DMS79 (cell line): ENCODE measurements around the gene TMEM175.
"Not testable (repeated sequence)": the region's sequence is repeated elsewhere in the genome, so short reads cannot be mapped to it uniquely, and the experiment has no call there.

Experiments used
- DNase-seq: peaks from one replicate; lab custom pipeline; 2025; lab: John Stamatoyannopoulos, UW

Gene TMEM175

DNA sequence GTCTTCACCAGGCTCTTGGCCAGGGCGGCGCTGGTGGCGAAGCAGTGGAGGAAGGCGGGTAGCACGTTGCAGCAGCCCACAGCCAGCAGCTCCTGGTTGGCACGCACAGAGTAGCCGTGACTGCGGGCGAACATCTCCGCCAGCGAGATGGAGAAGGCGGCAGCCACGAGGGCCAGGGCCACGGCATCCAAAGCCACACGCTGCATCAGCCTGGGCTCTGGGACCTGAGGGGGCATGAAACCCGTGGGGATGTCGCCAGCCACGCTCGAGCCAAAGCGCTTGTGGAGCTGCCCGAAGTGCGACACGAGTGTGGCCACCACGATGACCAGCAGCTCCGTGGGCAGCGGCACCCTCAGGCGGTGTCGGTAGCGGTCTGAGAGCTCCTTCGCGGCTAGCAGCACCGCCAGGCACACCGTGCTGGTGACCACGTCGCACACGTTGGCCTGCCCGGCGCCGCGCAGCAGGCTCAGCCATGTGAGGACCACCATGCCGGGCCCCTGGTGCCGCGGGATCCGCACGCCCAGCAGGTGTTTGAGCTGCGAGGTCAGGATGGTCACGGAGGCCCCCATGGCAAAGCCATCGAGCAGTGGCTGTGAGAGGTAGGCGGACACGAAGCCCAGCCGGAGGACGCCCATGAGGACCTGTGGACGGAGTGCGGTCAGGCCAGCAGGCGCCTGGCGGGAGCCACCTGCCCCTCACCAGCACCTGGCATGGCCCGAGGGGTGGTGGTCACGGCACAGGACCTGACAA lies 57.6 kb downstream of the TMEM175 start:
- DNase-seq, result no peak

DNA sequence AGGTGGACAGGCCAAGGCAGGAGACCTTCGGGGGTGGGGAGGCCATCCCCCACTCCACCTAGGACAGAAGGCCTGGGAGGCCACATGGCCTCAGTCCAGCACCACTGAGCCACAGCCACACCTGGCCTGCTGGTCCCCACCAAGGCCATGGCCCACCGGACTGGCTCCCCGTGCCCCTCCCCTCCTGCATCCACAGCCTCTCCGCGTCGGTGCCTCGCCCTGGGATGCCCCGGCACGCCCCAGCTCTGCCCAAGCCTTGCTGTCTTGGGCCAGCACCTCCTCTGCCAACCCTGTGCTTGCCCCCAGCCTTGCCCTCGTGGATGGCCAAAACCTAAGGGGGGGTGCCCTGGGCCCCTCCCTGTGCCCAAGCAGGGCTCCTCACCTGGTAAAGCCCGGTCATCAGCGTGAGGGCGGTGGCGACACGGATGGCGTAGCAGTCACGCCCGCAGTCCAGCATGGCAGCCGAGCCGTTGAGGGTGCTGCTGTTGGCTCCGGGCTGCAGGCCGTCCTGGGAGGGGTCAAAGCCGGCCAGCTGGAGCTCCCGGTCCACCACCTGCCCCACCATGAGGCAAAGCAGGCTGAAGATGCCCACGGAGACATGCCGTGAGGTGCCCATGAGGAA lies 58.6 kb downstream of the TMEM175 start:
- DNase-seq, result no peak

DNA sequence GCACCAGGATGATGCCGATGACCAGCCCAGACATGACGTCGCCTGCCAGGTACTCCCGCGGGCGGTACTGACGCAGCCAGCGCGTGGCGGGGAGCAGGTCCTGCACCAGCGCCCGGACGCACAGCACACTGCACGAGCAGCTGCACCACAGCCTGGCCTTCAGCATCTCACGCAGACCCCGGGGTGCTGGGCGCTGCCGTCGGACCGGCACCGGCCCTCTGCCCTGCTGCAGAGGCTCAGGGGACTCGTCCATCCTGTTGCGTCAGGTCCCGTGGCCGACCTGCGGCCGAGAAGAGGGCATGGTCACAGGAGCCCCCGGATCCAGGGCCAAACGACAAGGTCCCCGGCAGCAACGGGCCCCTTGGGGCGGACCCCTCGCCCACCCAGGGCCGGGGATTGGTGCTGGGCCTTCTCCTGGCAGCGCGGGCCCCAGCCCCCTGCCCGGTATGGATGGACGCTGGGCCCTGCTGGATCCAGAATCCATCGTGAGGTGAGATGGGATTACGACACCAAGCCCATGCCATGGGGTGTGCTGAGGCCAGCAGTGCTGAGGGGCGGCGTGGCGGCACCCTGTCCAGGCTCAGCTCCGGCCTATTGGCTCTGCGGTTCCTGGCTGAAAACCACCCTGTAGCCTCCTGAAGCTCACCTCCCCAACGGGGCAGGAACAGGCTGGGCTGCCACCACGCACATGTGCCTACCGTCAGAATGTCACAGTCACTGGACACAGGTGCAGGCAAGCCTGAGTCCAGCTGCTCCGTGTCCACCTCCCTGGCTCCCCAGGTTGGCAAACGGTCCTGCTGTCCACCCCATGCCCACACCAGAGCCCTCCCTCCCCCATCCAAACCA lies 59.4 kb downstream of the TMEM175 start:
- DNase-seq, result no peak

DNA sequence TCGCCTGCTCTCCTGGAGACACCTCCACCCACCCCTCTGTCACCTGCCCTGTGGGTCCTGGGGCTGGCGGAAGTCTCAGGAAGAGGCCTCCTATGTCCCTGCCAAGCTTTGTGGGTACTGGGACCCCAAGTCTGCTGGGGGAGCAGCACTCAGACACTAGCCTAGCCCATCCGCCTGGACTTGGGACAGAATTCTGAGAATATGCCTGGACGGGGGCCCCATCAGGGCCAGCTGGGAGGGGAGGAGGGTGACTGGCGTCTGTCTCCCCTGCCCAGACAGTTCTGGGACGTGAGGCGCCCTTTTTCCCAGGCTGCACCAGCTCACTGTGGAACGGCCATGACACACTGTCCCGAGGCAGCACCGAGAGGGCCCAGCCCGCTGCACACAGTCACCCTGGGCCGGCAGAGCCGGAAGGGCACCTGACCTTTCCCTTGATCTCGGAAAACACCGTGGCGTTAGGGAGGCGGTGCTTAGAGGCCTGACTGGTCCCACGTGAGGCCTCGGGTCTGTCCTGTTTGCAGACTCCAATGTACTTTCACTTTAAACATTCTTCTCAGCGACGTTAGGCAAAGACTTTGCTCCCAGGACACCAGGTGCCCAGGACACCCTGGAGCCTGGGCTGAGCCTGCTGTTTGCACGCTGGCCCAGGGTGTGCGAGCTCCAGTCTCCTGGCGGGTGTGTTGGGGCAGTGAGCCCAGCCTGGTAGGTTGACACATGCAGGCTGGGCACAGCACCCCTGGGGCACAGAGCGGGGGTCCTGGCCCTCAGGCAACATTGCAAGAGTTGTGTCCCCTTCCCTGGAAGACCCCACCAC lies 60.2 kb downstream of the TMEM175 start:
- no peak for DNase-seq

DNA sequence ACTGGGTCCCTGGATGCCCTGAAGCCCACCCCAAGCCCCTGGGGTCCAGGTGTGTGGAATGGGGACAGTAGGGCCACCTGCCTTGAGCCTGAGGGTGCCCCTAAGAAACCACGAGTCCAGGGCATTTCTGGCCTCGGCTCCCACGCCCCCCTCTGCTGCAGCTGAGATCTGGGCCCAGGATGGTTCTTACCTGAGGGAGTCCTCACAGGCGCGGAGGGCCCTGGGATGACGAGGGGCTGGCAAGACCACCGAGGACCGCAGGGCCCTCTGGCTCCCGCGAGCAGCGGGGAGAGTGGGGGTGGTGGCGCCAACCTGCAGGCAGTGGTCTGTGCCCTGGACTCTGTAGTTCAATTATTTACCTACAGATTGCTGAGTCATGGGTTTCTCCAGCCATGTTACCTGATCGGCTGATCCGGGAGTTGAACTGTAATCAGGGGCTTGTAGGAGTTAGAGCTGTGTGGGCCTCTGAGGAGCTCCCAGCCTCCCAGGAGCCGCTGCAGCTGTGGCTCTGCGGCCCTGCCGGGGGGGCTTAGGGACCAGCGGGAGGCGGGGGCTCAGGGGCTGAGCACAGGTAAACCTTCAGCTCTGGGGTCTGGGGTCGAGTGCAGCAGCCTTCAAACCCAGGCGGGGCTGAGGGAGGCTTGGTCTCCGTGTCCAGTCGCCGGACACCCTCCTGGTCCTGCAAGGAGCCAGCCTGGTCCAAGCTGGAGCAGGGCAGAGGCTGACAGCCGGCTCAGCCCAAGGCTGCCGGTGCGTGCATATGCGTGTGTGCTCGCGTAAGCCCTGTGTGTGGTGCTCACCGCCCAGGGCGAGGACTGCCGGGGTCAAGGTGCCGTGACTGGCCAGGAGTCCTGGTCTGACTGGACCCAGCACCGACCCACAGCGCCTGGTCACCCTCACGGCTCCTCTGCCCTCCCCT lies 61.1 kb downstream of the TMEM175 start, which contains the start of gene SLC26A1:
SLC26A1 (minus strand) TSS at position 294 of the 919 bp plus-strand sequence. CDS start 1,701 bp downstream, outside the sequence.
- no peak for DNase-seq

DNA sequence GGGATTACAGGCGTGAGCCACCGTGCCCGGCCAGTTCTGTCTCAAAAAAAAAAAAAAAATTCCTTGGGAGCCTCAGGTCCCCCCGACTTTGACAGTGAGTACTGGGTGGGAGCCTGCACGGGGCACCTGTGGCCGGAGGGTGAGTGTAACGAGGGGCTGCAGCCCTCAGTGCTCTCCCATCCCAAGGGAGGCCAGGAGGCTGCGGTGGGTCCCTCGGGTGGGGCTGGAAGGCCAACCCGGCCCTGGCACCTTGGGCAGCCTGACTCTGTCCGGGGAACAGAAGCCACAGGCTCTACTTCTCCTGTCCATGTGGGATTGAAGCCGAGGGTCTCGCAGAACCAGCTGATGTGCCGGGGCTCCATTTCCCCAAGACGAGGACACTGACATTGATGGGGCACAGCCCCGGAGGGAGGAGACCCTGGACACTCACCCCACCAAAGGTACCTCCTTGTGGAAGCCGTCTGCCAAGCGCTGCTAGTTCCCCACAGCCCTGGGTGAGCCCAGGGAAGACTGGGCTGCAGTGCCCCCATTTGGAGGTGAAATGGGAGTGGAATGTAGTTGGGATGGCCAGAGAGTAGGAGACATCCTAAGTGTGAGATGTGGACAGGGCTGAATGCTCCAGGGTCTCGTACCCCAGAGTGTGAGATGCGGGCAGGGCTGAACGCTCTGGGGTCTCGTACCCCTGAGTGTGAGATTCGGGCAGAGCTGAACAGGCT lies 63.2 kb downstream of the TMEM175 start:
- no peak for DNase-seq

DNA sequence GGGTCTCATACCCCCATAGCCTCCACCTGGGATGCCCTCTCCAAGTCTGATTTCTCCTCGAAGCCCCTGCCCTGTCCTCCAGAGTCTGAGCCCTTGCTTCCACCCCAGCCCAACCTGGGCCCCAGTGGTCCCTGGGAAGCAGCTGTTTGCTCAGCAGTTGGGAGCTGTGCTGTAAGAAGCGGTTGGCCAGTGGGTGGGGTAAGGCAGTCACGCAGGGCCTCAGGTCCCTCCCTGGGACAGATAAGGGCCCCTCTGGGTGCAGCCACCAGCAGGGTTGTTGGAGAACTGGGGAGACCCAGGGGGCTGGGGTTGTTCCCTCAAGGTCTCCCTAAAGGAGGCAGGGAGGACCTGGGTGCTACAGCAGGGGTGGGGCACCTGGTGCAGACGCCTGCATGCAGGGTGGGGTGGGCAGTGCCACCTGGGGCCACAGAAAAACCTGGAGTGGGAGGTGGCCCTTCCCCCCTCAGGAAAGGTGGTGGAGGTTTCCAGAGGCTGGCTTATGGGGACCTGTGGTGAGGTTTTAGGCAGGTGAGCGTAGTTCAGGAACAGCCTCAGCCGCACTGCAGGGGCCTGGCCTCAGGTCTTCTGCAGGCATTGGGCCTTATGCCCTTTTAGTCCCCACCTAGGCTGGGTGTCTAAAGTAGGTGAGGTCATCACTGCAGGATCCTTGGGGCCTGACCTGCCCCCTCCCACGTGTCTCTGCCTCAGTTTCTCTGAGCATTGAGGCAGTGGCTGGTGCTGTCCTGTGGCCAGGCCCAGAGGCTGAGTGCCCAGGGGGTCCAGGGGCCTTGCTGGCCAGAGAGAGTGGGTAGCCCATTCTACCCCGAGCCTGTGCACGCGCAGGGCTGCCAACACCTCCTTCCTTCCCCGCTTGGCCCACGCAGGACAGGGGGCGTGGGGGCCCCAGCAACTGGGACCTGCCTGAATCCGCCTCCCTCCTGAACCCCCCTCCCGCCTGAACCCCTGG lies 64.1 kb downstream of the TMEM175 start:
- DNase-seq, result no peak

DNA sequence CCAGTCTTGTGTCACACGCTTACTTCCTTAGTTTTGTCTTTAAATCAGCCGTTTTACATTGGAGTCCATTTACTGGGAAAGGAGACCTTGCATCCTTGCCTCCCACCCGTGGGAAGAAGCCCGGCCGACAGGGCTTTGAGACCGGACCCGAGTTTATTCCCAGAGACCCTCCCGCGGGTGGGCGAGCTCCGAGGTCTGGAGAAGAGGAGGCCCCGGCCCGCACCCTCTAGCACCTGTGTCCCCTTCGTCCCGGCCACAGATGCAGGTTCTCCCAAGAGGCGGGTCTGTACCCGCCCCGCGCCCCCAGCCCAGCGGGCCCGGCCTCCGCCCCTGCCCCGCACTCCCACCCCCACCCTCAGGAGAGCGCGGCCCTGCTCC lies 64.7 kb downstream of the TMEM175 start:
- DNase-seq, result no peak

DNA sequence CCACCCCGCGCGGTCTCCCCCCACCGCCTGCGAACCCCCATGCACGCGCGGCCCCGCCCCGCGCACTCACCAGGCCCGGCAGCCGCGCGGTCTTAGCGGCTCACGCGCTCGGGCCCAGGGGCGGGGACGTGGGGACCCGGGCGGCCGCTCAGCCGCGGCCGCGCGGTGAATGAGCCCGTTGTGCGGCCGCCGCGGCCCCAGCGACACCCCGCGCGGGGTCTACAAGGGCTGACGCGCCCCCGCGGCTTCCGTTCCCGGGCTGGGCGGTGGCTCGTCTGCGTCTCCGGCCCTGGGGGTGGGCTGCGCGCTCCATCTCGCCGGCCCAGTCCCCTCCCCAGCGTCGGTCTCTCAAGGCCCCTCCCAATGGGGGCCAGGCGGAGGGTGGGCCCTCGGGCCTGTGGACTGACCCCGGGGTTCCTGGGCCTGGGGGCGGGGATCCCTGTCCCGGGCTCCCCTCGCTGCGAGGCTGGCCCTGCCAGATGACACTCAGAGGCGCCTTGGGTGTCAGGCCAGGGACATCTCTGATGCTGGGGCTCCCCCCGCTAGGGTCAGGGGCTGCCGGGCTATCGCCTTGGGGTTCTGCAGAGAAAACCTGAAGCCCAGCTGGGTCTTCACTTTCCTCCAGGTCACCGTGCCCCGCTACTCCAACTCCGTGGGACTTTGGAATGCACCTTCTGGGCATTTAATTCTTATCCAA lies 65.3 kb downstream of the TMEM175 start:
- no peak for DNase-seq

DNA sequence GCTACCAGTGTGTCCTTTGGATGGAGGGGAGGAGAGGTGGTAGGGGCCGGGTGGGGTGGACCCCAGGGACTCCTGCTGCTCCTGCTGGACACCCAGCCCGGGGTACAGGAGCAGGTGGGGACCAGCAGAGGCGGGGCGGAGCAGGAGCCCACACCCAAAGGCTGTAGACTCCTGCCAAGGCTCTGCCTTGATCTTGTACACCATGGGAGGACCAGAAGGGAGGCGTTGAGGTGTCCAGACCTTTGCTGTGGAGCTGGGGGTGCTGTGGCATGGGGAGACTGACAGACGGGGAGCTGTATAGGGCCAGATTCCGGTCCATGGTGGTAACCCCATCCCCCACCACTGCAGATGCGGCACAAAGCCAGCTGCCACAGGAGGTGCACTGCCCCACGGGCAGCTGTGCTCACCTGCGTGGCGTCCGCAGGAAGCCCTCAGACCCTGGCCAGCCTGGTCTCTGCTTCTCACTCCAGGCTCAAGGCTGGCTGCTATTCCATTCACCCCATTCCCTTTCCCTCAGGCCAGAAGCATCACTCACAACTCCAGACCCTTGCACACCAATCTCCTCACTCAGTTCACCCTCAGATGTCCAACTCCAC lies 65.9 kb downstream of the TMEM175 start:
- DNase-seq, result no peak

DNA sequence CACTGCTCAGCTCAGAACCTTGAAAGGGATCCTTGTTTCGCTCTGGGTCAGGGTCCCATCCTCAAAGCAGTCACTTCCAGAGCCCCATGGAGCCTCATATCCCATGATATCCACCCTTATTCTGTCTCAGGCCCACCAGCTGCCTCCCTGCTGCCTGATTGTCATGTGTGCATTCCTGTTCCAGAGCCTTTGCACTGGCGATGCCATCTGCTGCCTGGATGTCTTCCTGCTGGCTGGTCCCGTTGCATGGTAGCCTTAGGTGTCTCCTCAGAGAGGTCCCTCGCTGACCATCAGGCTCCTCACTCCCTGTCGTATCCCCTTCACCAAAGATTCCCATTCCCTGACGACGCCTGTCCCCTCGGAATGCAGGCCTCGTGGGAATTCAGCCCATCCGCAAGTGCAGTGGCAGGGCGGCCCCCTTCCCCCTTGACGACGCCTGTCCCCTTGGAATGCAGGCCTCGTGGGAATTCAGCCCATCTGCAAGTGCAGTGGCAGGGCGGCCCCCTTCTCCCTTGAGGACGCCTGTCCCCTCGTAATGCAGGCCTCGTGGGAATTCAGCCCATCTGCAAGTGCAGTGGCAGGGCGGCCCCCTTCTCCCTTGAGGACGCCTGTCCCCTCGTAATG lies 67.1 kb downstream of the TMEM175 start:
- not testable (repeated sequence) for DNase-seq

DNA sequence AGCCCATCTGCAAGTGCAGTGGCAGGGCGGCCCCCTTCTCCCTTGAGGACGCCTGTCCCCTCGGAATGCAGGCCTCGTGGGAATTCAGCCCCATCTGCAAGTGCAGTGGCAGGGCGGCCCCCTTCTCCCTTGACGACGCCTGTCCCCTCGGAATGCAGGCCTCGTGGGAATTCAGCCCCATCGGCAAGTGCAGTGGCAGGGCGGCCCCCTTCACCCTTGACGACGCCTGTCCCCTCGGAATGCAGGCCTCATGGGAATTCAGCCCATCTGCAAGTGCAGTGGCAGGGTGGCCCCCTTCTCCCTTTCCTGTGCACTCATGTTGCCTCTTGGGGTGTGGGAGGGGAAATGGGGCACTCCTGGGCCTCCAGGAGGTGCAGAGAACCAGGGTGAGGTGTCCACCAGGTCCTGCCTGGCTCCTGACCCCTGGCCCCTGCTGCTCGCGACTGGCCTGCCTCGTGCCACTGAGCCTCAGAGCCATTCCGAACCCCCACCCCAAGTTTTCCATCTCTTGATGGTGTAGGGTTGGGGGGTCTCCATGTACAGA lies 67.7 kb downstream of the TMEM175 start:
- DNase-seq, result no peak

DNA sequence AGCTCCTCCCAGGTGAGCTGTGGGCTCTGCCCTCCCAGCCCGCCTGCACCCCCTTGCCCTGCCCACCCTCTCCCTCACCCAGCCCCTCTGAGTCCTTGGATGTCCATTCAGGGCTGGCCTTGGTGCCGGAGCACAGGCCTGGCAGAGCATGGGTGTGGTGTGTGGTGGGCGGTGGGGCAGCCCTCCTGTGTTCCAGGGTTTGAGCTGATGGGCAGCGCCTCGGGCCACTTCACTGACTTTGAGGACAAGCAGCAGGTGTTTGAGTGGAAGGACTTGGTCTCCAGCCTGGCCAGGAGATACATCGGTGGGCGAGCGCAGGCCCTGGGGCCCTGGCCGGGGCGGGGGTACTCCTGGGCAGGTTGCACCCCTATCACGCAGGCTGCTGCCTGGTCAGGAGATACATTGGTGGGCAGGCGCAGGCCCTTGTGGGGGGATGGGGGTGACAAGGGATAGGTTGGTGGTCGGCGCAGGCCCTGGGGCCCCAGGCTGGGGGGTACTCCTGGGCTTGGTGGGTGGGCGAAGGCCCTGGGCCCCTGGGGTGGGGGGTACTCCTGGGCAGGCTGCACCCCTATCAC lies 68.5 kb downstream of the TMEM175 start:
- no peak for DNase-seq

DNA sequence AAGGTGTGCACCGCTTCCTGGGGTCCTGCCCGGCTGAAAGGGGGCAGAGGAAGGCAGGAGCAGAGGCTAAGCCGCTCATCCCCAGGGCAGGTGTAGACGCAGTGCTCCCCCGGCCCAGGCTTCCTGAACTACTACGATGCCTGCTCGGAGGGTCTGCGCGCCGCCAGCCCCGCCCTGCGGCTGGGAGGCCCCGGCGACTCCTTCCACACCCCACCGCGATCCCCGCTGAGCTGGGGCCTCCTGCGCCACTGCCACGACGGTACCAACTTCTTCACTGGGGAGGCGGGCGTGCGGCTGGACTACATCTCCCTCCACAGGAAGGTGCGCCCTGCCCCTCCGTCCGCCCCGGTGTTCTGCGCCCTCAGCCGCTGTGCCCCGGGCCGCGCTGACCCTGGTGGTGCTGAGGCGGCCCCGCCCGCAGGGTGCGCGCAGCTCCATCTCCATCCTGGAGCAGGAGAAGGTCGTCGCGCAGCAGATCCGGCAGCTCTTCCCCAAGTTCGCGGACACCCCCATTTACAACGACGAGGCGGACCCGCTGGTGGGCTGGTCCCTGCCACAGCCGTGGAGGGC lies 69.4 kb downstream of the TMEM175 start:
- no peak for DNase-seq

DNA sequence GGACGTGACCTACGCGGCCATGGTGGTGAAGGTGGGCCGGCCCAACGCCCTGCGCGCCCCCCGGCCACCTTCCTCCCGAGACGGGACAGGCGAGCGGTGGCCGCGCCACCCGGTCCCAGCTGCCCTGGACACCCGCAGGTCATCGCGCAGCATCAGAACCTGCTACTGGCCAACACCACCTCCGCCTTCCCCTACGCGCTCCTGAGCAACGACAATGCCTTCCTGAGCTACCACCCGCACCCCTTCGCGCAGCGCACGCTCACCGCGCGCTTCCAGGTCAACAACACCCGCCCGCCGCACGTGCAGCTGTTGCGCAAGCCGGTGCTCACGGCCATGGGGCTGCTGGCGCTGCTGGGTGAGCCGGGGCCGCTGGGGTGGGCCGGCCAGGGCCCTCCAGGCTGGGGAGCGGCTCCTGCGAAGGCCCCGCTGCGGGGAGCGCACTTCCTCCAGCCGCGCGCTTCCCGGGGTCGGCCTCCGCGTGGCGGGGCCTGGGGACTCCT lies 69.9 kb downstream of the TMEM175 start:
- no peak for DNase-seq

DNA sequence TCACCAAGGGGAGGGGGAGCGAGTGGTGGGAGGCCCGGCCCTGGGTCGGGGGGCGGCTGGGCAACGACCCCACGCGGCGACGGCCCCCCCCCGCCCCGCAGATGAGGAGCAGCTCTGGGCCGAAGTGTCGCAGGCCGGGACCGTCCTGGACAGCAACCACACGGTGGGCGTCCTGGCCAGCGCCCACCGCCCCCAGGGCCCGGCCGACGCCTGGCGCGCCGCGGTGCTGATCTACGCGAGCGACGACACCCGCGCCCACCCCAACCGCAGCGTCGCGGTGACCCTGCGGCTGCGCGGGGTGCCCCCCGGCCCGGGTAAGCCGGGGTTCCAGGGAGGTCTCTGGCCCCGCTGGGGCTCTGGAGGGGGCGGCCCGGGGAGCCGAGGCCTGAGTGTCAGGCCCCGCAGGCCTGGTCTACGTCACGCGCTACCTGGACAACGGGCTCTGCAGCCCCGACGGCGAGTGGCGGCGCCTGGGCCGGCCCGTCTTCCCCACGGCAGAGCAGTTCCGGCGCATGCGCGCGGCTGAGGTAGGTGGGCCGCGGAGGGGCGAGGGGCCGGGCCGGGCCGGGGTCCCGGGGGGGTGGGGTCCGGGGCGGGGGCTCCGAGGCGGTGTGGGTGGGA lies 70.5 kb downstream of the TMEM175 start:
- no peak for DNase-seq
